Colonic mucosa (tissue), 4 donors: ENCODE results near the gene RPLP2. TPM values are rescaled to one million over a fixed set of nuclear protein-coding genes. Genes with fewer than 3 reads are reported as not detected.

Experiments
- DNase-seq: peaks from one replicate; pipeline ENCODE4 v3.0.0-alpha.2; 2020
- H3K27ac ChIP-seq: fragments of 200-600 bp; one replicate; pipeline ENCODE4 v1.8.0; 2021
- H3K27me3 ChIP-seq: fragments of 200-600 bp; one replicate; pipeline ENCODE4 v1.8.0; 2021
- H3K36me3 ChIP-seq: fragments of 200-600 bp; one replicate; pipeline ENCODE4 v1.8.0; 2021
- H3K4me1 ChIP-seq: fragments of 200-600 bp; one replicate; pipeline ENCODE4 v1.8.0; 2021; ENCODE audit warnings: mild to moderate bottlenecking
- H3K4me3 ChIP-seq: fragments of 200-600 bp; one replicate; pipeline ENCODE4 v1.8.0; 2021
- H3K9ac ChIP-seq, 2 donors: one replicate each; pipeline ENCODE4 v1.7.0; 2013; ENCODE audit warnings: control low read depth in 2 of 2, low read depth in 2 of 2, low read length in 2 of 2
- H3K9me3 ChIP-seq: fragments of 200-600 bp; one replicate; pipeline ENCODE4 v1.8.0; 2021
- CTCF ChIP-seq: fragments of 200-600 bp; IDR thresholded peaks from one replicate; pipeline ENCODE4 v1.8.0; 2022; ENCODE audit warnings: antibody characterized with exemption, mild to moderate bottlenecking
- intact Hi-C: fragments of 100-400 bp; cut with DNase I; formaldehyde crosslinking; loops from one replicate; pipeline ENCODE4 v1.14.1; 2022
- total RNA-seq, 2 donors: library from RNA; stranded (reverse); fragmentation: NEBNext Ultra II Directional in 1 of 2; extraction: Animal tissue kit (Norgen Biotek cat#: 25700) in 1 of 2; gene quantifications; one replicate each; pipeline ENCODE4 v1.2.1, GENCODE V29; 2021
- donor health status: healthy.
- donor health status: DM: no; HTN: no; CAD: no.
- donor health status: DM: no; HTN: no; CAD: no.

Gene RPLP2
- total RNA-seq, 2 donors from 2014 or later: 2,068 to 2,303 TPM

GRCh38 chr11:849104-849824 is 39.5 kb downstream of the RPLP2 start:
- intact Hi-C loops: loop anchor here (5.0 kb wide), 1 partner anchor 203 kb away; no protein-coding TSS in a partner anchor
- H3K9ac ChIP-seq: no peak overlapping the region
- H3K27ac ChIP-seq: no peak overlapping the region
- H3K9me3 ChIP-seq: no peaks in the 10 kb centered on the region
- no peak for DNase-seq
- TF ChIP-seq CTCF: no peak
- H3K27me3 ChIP-seq: peaks cover 26% of the 10 kb centered on the region
- peaks cover 6% of the 10 kb centered on the region for H3K4me1 ChIP-seq
- no peaks in the 10 kb centered on the region for H3K36me3 ChIP-seq
- H3K4me3 ChIP-seq: peak overlapping the region; percentile 30

DNA sequence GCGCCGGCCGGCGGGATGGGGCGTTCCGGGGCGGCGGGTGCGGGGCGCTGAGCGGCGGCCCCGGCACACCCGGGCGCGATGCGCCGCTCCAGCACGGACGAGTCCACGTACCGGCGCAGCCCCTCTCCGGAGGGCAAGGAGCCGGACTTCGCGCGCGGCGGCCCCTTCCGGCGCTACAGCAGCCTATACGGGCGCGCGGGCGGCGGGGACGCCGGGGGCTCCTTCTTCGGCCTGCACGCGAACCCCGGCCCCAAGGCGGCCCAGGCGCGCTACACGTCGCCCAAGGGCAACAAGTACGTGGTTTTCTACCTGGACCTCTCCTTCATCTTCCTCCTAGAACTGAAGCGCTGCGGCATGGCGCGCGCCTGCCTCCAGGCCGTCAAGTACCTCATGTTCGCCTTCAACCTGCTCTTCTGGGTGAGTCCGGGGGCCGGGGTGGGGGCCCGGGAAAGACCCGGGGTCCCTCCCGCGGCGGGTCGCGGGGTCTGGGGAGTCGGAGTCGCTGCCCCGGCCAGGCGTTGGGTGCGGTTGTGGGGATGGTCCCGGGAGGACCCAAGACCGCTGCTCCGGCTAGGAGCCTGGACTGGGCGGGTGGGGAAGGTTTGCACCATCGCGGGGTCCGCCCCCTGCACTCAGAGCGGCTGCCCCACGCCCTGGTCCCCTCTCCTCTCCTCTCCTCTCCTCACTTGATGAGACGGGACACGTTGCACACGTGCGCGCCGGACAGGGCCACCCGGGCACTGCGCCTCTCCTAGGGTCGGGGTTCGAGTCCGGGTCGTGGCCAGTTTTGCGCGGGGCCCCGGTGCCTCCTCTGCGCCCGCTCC is 40.4 kb downstream of the RPLP2 start:
- Histone ChIP-seq H3K9me3 (no peaks in the 10 kb centered on the region), H3K27me3 (peaks cover 26% of the 10 kb centered on the region), H3K4me1 (peaks cover 3% of the 10 kb centered on the region), H3K27ac (no peak overlapping the region), H3K4me3 (no peak overlapping the region), H3K36me3 (no peaks in the 10 kb centered on the region), H3K9ac (no peak overlapping the region)
- DNase-seq: no peak
- intact Hi-C loops: loop anchor here (5.0 kb wide), 1 partner anchor 202 kb away; no protein-coding TSS in a partner anchor
- TF ChIP-seq CTCF: no peak

DNA sequence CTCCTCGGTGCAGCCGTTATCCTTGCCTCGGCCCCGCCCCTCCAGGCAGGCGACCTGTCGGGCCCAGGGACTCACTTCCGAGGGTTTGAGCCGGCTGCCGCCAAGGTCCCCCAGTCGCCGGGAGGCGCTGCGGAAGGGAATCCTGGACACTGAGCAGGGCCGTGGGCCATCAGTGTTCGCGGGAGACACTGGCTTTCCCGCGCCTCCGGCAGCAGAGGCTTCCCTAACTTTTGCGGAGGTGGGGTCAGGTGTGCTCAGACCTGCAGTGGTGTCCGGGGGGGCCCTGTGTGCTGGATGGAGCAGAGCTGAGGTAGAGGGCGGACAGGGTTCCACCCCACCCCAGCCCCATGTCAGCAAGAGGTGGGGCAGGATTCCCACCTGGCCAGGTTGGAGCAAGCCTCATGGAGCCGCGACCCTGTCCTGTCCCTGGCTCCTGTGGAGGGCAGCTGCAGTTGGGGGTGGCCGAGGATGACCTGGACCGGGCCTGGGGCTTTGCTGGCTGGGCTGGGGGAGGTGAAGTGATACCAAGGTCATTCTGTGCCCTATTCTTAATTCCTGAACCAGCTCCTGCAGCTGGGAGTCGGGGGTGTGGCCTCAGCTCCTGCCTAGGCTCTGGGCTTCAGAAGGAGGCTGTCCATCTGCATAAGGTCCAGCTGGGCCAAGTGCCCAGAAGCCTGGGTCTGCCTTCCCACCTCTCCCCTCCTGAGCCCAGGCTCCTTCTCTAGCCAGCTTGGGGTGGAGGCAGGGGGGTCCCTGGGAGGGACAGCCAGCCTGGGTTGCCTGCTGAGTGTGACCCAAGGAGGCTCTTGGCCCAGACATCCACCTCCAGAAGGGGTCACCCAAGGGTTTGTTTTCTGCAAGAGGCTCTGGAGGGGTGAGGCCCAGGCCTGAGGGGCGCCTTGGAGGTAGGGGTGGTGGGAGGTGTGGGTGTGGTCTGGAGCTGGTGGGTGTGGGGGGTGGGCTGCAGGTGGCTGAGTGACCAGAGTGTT is 41.3 kb downstream of the RPLP2 start:
- H3K9me3 ChIP-seq: no peaks in the 10 kb centered on the region
- no peak overlapping the region for H3K9ac ChIP-seq
- intact Hi-C loops: no loop called here

DNA sequence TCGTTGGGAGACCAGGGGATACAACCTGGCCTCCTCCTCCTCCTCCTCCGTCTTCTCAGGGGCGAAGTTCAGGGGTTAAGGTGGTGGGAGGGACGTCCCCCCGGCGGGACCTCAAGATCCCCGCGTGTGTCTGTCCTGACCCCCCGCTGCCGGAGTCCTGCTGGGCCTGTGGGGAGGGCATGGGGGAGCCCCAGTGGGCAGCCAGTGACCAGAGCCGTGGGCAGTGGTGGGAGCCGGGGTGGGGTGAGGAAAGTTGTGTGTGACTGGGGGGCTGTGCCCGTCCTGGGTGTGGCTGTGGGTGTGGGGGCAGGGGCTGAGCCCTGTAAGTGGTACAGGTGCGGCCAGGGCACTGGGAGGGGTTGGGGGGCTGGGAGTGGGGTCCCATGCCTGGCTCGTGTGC is 43.0 kb downstream of the RPLP2 start:
- Histone ChIP-seq H3K27ac (no peak overlapping the region), H3K36me3 (no peaks in the 10 kb centered on the region), H3K27me3 (peaks cover 26% of the 10 kb centered on the region), H3K4me1 (peaks cover 3% of the 10 kb centered on the region), H3K4me3 (no peak overlapping the region), H3K9ac (no peak overlapping the region), H3K9me3 (no peaks in the 10 kb centered on the region)
- TF ChIP-seq CTCF: no peak
- no peak for DNase-seq
- intact Hi-C loops: no loop called here

More for the DNA sequence above, 41.3 kb downstream of the RPLP2 start:
- TF ChIP-seq CTCF: no peak
- Histone ChIP-seq H3K4me1 (peaks cover 3% of the 10 kb centered on the region), H3K4me3 (no peak overlapping the region), H3K27me3 (peaks cover 26% of the 10 kb centered on the region), H3K36me3 (no peaks in the 10 kb centered on the region), H3K27ac (no peak overlapping the region)
- DNase-seq: no peak
